HG03175 (cell line): ENCODE data around the gene FADS1.

Experiments
- ATAC-seq: cut with Tn5 transposase; IDR thresholded peaks from one replicate; pipeline ENCODE4 v1.9.1; 2021; ENCODE audit warnings: mild to moderate bottlenecking, moderate library complexity; ENCODE audit not compliant: unreplicated experiment

The FADS1 gene

GRCh38 chr11:61846362-61847020 is 29.7 kb upstream of the FADS1 start:
- no peak for ATAC-seq

DNA sequence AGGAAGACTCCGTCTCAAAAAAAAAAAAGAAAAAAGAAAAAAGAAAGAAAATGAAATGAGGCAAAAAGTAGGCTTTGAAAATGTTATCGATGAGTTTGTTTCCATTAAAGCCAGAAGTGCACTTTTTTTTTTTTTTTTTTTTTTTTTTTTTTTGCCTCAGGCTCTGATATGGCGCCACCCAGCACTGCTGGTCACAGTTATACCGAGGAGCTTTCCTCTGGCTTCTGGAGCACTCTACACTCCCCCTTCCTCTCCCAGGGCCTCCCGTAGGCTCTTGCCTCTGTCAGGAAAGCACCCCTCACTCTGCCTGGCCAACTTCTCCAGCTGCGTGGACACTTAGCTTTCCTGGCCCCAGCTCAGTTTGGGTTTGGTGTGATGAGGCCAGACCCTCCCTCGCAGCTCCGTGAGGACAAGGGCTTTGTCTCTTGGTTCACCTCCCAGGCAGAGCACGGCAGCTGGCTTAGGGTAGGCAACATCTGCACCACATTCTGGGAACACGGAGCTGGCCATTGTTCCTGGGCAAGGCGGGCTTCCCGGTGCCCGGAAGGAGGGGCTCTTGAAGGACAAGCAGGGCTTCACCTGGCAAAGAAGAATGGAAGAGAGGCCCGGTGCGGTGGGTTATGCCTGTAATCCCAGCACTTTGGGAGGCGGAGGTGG is 28.2 kb upstream of the FADS1 start:
- no peak for ATAC-seq

- no peak for ATAC-seq
Observed at GRCh38 chr11:61842528-61842820, 25.7 kb upstream of the FADS1 start.

- ATAC-seq, result no peak
Observed at GRCh38 chr11:61841636-61842527, 25.1 kb upstream of the FADS1 start.

DNA sequence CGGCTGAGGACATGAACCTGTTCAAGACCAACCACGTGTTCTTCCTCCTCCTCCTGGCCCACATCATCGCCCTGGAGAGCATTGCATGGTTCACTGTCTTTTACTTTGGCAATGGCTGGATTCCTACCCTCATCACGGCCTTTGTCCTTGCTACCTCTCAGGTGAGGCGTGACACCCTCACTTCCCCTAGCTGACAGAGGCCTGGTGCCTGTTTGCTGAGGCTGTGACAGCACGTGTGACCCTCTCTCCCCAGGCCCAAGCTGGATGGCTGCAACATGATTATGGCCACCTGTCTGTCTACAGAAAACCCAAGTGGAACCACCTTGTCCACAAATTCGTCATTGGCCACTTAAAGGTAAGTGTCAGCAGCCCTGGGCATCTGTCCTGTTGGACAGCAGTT is 23.6 kb upstream of the FADS1 start:
- no peak for ATAC-seq

DNA sequence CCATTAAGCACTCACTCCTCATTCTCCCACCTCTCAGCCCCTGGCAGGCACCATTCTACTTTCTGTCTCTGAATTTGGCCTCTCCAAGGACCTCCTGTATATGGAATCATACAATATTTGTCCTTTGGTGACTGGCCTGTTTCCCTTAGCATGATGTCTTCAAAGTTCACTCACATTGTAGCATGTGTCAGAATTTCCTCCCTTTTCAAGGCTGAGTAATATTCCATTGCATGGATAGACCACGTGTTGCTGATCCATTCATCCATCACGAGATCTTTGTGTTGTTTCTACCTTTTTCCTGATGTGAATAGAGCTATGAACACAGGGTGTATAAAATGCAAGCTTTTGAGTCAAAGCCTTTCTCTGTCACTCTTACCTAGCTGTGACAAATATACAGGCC is 22.9 kb upstream of the FADS1 start:
- no peak for ATAC-seq

- no peak for ATAC-seq
Observed at GRCh38 chr11:61838921-61839320, 22.1 kb upstream of the FADS1 start.

DNA sequence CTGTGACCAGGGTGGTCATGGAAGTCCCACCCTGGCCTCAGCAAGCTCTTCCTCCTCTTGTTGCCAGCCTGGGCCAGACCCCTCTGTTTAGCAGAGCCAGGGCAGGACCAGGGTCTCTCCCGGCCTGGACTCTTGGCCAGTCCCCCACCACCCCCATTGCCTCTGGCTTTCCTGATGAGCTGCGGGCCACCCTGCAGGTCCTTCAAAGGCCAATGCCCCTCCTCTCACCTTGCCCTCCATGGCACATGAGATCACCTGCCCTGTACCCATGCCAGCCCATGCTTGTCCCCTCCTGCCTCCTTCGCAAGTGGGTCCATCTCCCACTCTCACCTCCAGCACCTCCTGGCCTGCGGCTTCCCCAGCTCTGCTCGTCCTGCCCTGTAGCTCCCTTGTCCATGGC is 21.7 kb upstream of the FADS1 start:
- ATAC-seq, result no peak

DNA sequence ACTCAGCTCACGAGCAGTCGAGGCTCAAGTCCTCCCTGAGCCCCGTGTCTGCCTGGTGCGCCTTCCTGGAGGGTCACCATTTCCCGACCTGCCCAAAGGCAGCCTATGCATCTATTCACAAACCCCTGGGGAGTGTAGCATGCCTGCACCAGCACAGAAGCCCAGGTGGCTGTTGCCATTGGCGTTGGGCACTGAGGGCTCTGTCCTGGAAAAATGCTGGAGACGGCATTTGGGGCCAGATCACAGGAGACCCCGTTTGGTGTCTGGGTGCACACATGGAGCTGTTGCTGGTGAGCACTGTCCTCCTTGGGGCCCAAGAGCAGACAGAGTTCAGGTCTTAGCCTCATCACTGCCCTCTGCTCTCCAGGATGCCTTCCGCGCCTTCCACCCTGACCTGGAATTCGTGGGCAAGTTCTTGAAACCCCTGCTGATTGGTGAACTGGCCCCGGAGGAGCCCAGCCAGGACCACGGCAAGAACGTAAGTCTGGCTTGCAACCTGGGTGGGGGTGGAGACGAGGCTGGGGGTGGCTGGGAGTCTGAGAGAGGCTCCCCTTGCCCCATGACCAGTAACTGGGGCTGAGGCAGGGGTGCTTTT is 20.7 kb upstream of the FADS1 start:
- ATAC-seq, result no peak

DNA sequence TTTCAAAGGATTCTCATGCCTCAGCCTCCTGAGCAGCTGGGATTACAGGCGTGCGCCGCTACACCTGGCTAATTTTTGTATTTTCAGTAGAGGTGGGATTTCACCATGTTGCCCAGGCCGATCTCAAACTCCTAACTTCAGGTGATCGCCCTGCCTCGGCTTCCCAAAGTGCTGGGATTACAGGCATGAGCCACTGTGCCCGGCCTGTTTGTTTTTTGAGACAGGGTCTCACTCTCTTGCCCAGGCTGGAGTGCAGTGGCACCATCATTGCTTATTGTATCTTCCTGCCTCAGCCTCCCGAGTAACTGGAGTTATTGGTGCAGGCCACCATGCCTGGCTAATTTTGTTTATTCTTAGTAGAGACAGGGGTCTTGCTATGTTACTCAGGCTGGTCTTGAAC is 19.4 kb upstream of the FADS1 start:
- ATAC-seq, result no peak

- ATAC-seq, result peak; percentile 91
Observed at GRCh38 chr11:61834278-61835048, 17.7 kb upstream of the FADS1 start.

GRCh38 chr11:61833926-61834277 is 17.1 kb upstream of the FADS1 start:
- no peak for ATAC-seq

GRCh38 chr11:61833471-61833870 is 16.7 kb upstream of the FADS1 start:
- ATAC-seq, result no peak

DNA sequence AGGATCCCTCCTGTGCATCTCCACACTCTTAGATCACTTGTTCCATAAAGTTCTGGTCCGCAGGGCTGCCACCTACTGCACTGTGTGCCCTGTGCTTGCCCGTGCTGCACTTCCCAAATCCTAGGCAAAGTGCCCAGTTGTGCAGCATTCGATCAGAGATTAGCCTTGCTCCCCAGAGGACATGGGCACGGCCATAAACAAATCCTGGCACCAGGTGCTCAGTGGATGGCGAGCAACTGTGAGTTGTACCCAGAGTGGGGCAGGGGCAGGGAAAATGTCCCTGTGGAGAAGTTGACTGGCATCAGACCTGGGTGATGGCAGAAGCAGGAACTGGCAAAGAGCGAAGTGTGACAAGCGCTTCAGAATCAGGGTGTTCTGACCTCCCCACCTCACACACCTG is 16.0 kb upstream of the FADS1 start:
- ATAC-seq, result no peak

DNA sequence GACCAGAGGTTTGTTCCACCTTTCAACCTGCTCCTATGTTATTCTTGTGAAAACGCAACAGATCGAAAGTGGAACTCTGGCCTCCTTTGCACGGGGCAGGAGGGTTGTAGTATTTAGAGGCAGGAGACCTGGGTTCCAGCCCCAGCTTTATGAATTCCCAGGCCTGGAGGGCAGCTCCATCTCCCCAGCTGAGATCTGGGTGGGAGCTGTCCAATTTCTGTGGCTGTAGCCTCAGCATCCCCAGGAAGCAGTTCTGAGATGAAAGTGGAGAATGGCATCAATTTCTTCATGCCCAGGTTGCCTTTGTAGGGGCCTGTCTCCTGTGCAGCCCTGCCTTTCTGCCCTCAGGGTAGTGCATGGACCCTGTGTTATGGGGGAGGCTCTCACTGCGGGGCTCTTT is 15.4 kb upstream of the FADS1 start:
- ATAC-seq, result no peak

DNA sequence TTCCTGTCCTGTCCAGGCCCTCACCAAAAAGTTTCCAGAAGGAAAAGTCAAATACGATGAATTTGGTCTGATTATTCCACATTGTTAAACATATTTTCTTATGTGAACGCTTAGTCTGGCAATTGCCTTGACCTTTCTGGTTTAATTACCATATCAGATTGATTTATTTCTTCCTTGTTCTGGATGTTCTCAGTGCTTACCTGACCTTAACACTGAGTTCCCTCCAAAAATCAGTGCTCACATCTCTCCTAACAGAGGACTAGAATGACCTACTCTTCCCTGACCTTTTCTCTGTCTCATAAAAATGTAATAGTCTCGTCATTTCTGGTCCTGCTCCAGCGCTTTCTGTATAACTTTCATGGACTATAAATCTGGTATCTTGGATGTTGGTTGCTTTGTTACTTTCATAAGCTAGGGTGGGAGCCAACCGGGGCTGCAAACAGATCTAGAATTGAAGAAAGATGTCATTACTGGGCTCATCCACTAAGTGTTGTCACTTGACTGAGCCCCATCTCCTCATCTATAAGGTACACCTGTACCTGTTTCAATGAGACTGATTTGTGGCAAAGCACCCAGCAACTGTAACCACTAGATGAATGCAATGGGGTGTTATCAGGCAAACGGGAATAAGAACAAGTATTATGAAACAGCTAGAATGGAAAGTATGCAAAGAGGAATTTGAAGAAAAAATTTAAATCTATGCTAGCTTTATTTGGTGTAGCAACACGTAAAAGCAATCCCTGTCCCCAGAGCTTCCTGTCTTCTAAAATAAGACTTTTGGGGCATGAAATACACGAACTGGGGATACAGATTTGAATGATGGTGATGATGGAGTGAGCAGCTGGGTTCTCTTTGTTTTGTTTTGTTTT is 13.7 kb upstream of the FADS1 start:
- ATAC-seq, result no peak

- no peak for ATAC-seq
Observed at GRCh38 chr11:61829806-61830205, 13.0 kb upstream of the FADS1 start.

DNA sequence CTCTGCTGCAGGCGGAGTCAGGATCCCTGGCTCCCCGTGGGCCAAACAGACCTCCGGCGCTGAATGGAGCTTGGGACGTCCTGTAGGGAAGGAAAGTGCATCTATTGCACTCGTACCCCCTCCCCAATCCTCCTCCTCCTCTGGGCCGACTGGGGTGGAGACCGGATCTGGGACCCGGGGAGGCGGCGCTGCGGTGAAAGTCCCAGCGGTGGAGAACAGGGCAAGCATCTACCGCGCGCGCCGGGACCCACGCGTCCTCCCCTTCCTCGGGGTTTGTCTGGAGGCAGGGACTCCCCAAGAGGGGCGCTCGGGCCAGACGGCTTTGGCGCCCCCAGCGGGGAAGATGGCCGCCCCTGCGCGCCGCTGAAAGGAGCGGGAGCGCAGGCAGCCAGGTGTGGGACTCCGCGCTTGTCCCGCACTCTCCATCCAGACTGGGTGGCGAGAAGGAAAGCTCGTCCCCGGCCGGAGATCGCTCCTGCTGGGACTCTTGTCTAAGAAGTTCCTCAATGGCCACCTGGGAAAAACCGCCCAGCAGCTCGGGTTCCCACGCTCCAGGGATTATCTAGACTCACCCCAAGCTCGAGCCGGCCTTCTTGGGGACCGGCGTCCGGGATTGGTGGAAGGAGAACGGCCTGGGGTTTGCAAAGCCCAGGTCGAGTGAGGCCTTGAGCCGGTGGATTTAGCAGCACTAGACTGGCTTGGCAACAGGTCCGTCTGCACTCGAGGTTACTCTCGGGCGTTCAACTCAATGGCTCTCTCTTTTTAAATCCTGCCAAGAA is 12.0 kb upstream of the FADS1 start:
- peak; percentile 32 for ATAC-seq

DNA sequence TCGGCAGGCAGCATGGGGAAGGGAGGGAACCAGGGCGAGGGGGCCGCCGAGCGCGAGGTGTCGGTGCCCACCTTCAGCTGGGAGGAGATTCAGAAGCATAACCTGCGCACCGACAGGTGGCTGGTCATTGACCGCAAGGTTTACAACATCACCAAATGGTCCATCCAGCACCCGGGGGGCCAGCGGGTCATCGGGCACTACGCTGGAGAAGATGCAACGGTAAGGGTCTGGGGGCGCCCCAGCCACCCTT is 11.5 kb upstream of the FADS1 start:
- peak; percentile 8 for ATAC-seq
